Measurements from ENCODE around the gene PHF13. TPM values are rescaled to one million over a fixed set of nuclear protein-coding genes. Genes with fewer than 3 reads are reported as not detected.

PHF13 gene
- total RNA-seq, 1 experiment from 2014 or later: 55.8 TPM

DNA sequence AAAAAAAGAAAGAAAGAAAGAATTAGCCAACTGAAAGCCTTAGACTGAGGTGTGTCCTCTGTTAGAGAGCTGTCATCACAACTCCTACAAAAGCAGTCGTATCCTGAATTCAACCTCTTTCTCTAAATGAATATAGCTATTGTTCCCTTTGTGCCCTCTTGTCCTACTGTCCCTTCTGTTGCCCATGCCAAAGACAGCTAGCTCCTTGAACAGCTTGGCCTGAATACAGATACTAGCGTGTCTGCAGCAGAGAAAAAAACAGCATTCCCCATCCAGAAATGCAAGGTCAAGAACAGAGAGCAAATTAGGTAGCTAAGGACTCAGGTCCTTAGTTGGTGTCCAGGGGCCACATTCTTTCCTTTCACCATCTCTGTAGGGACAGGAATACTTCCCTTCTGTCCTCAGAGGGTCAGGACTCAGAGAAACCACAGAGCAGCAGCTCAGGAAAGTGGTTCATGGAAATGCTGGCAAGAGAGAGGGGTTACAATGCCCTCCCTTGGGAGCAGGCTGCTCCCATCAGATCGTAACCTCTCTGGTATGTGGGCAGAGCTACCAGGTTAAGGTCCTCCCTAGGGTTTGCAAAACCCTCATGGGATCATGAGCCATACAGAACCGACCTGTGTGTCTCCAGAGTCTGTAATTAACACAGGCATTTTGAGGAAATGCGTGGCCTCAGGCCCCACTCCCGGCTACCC, 35.6 kb upstream of the PHF13 start:
- Histone ChIP-seq H3K4ac (ENCODE audit: low read depth, low read length) (no peak overlapping the region), H3K56ac (ENCODE audit: insufficient read length, low read depth, low read length) (no peak overlapping the region), H2BK12ac (ENCODE audit: insufficient read length, low read depth, low read length) (no peak overlapping the region), H4K20me1 (ENCODE audit: control insufficient read depth, insufficient read depth, insufficient read length) (no peaks in the 10 kb centered on the region), H3K18ac (ENCODE audit: insufficient read length, low read depth, low read length) (no peak overlapping the region), H2BK5ac (ENCODE audit: insufficient read length, low read length) (no peak overlapping the region), H2AFZ (ENCODE audit: low read length) (no peak overlapping the region), H2BK20ac (ENCODE audit: low read depth, low read length, poor library complexity, severe bottlenecking) (no peak overlapping the region), H2BK120ac (ENCODE audit: low read depth, low read length, poor library complexity, severe bottlenecking) (no peak overlapping the region), H3K23ac (ENCODE audit: insufficient read length, low read depth, low read length) (no peak overlapping the region), H4K91ac (ENCODE audit: insufficient read length, low read depth, low read length) (no peak overlapping the region), H4K5ac (ENCODE audit: insufficient read length, low read depth, low read length) (no peak overlapping the region), H4K8ac (replicated peaks; ENCODE audit: insufficient read length, low read depth, low read length) (no peak overlapping the region), H3K9ac (ENCODE audit: extremely low read depth, insufficient read length, low read length) (no peak overlapping the region), H2BK15ac (ENCODE audit: low read depth, low read length) (no peak overlapping the region), H3T11ph (ENCODE audit: low read length) (no peak overlapping the region), H3K27ac (ENCODE audit: insufficient read length, low read depth, low read length) (no peak overlapping the region), H3K9me3 (ENCODE audit: control insufficient read depth, low read depth, low read length) (no peaks in the 10 kb centered on the region), H3K79me1 (ENCODE audit: insufficient read depth, low read depth, low read length, poor library complexity, severe bottlenecking) (peaks cover 4% of the 10 kb centered on the region), H3K14ac (ENCODE audit: insufficient read depth, low read length) (no peak overlapping the region), H3K27me3 (ENCODE audit: insufficient read depth, low read length) (no peaks in the 10 kb centered on the region), H3K79me2 (ENCODE audit: insufficient read depth, low read length) (no peaks in the 10 kb centered on the region), H3K4me2 (ENCODE audit: insufficient read depth, insufficient read length, low read length) (no peak overlapping the region), H2AK5ac (ENCODE audit: insufficient read length, low read length) (no peak overlapping the region), H3K23me2 (ENCODE audit: insufficient read length, low read depth, low read length, poor library complexity, severe bottlenecking) (peaks cover 7% of the 10 kb centered on the region), H3K4me1 (ENCODE audit: insufficient read depth, low read length) (no peaks in the 10 kb centered on the region; the same call in 1 of the 2 replicates)
- no peak overlapping the region for H3K27ac Mint-ChIP-seq
- WGBS (ENCODE audit: extremely low coverage, insufficient read length, low lambda C conversion rate): no CpG with 5 or more reads among the region's 6 CpGs
- peak overlapping the region in 1 of 2 experiments; percentile 4; a peak in 1 of 5 replicates for H3K4me3 Mint-ChIP-seq
- peaks cover 17% of the 10 kb centered on the region for H3K27me3 Mint-ChIP-seq (ENCODE audit: low read depth)
- TF ChIP-seq, protein P1, sequence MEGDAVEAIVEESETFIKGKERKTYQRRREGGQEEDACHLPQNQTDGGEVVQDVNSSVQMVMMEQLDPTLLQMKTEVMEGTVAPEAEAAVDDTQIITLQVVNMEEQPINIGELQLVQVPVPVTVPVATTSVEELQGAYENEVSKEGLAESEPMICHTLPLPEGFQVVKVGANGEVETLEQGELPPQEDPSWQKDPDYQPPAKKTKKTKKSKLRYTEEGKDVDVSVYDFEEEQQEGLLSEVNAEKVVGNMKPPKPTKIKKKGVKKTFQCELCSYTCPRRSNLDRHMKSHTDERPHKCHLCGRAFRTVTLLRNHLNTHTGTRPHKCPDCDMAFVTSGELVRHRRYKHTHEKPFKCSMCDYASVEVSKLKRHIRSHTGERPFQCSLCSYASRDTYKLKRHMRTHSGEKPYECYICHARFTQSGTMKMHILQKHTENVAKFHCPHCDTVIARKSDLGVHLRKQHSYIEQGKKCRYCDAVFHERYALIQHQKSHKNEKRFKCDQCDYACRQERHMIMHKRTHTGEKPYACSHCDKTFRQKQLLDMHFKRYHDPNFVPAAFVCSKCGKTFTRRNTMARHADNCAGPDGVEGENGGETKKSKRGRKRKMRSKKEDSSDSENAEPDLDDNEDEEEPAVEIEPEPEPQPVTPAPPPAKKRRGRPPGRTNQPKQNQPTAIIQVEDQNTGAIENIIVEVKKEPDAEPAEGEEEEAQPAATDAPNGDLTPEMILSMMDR (conservative IDR thresholded peaks at IDR 0.05): no peak
- no peaks in the 10 kb centered on the region; a peak in 1 of 5 replicates for H3K9me3 Mint-ChIP-seq
- H3K36me3 Mint-ChIP-seq (ENCODE audit: insufficient read depth in 1 of 3, low read depth in 3 of 3): peaks cover 0 to 9% (median 2%) of the 10 kb centered on the region in 3 experiments; a peak in 4 of 7 replicates
- no peak for DNase-seq
- H3K4me1 Mint-ChIP-seq: peaks cover 16 to 17% of the 10 kb centered on the region in 2 experiments
